ENCODE measurements around the gene PDXK.
A peak's percentile ranks its signal among the peaks of the same experiment; 100 is the strongest.

The PDXK gene

DNA sequence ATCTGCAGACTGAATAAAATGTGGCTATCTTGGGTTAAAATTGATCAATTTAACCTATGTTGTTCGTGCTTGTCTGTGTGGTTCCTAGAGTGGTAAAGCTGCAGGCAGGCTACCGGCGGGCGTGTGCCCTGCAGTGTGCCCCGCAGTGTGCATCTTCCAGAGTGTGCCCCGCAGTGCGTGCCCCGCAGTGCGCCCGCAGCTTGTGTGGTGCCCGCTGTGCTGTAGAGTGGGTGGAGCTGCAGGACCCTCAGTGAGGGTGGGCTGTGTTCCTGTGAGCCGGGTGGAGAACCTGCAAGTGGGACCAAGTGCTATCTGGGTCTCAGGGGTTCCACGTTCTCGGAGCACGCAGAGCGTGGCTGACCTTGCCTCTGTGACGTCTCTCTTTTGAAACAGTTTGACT lies 81.2 kb downstream of the PDXK start:
- no peak for DNase-seq (ENCODE audit: low spot score)
- H2BK12ac ChIP-seq (ENCODE audit: low read length), result no peak overlapping the region
- peaks cover 17% of the 10 kb centered on the region for H3K79me1 ChIP-seq (ENCODE audit: low read depth, low read length)
- no CpG with 5 or more reads among the region's 17 CpGs for WGBS, 2 donors (ENCODE audit: extremely low coverage in 2 of 2, insufficient read length in 2 of 2, insufficient replicate concordance in 1 of 2)
- no peak overlapping the region for H2BK5ac ChIP-seq (ENCODE audit: low read length)
- no peak overlapping the region for H3K9ac ChIP-seq (ENCODE audit: low read depth, low read length, poor library complexity)
- no peak overlapping the region for H3K4ac ChIP-seq (ENCODE audit: low read length)
- no peak overlapping the region for H4K91ac ChIP-seq (ENCODE audit: low read depth, low read length, poor library complexity)
- H3K23ac ChIP-seq (ENCODE audit: low read depth, low read length, poor library complexity), result no peak overlapping the region
- no peaks in the 10 kb centered on the region for H3K27me3 ChIP-seq (ENCODE audit: control insufficient read depth in 3 of 3, insufficient read depth in 3 of 3, low read depth in 1 of 3, low read length in 3 of 3)
- no peak overlapping the region for H2AFZ ChIP-seq (ENCODE audit: low read length)
- no peak overlapping the region for H2BK15ac ChIP-seq (ENCODE audit: low read length)
- H3K14ac ChIP-seq (ENCODE audit: low read length), result no peak overlapping the region
- no peak overlapping the region for H3K4me2 ChIP-seq (ENCODE audit: insufficient read depth, low read length, poor library complexity, severe bottlenecking)
- no peak overlapping the region for H3K4me3 ChIP-seq (ENCODE audit: low read length in 2 of 2)
- H3K18ac ChIP-seq (ENCODE audit: low read length), result no peak overlapping the region
- no peak overlapping the region for H2AK5ac ChIP-seq (ENCODE audit: low read depth, low read length)
- no peaks in the 10 kb centered on the region for H3K4me1 ChIP-seq (ENCODE audit: control insufficient read depth in 2 of 2, insufficient read depth in 1 of 2, low read depth in 1 of 2, low read length in 2 of 2)
- H3K36me3 ChIP-seq (replicated peaks in 1 of 2; ENCODE audit: control insufficient read depth in 2 of 2, insufficient read depth in 2 of 2, low read length in 2 of 2), result peaks cover 74 to 97% of the 10 kb centered on the region in 2 donors
- no peak overlapping the region for H4K8ac ChIP-seq (ENCODE audit: low read depth, low read length)
- H2BK120ac ChIP-seq (ENCODE audit: low read depth, low read length), result no peak overlapping the region
- H3K9me3 ChIP-seq (replicated peaks in 1 of 2; ENCODE audit: control insufficient read depth in 2 of 2, insufficient read depth in 1 of 2, low read depth in 1 of 2, low read length in 2 of 2), result peaks cover 0 to 2% of the 10 kb centered on the region in 2 donors
- H3K27ac ChIP-seq (replicated peaks; ENCODE audit: low read length), result no peak overlapping the region

DNA sequence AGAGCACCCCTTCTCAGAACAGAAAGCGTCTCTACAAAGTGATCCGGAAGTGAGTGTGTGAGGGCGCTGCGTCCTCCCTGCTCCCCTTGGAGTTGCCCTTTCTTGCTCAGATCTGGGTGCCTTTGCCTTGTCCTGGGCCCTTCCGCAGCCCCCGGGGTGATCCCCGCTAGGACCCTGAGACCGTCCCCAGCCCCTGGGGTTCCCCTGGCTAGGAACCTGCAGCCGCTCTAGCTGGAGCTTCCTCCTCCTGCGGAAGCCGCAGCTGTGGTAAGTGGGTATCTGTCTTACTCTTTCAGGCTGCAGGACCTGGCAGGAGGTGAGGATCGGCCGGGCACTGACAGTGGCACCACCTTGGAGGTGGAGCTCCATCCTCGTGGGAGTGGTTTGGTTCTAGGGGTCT lies 81.6 kb downstream of the PDXK start:
- peaks cover 73 to 96% of the 10 kb centered on the region in 2 donors for H3K36me3 ChIP-seq (replicated peaks in 1 of 2; ENCODE audit: control insufficient read depth in 2 of 2, insufficient read depth in 2 of 2, low read length in 2 of 2)
- no peak overlapping the region for H2BK120ac ChIP-seq (ENCODE audit: low read depth, low read length)

GRCh38 chr21:43801006-43801783 lies 82.3 kb downstream of the PDXK start:
- Histone ChIP-seq H2BK15ac (ENCODE audit: low read length) (no peak overlapping the region), H3K4me2 (ENCODE audit: insufficient read depth, low read length, poor library complexity, severe bottlenecking) (no peak overlapping the region), H3K9me3 (replicated peaks in 1 of 2; ENCODE audit: control insufficient read depth in 2 of 2, insufficient read depth in 1 of 2, low read depth in 1 of 2, low read length in 2 of 2) (peaks cover 0 to 4% of the 10 kb centered on the region in 2 donors), H3K23ac (ENCODE audit: low read depth, low read length, poor library complexity) (no peak overlapping the region), H4K8ac (ENCODE audit: low read depth, low read length) (no peak overlapping the region), H3K14ac (ENCODE audit: low read length) (no peak overlapping the region), H3K79me1 (ENCODE audit: low read depth, low read length) (peaks cover 17% of the 10 kb centered on the region), H3K18ac (ENCODE audit: low read length) (no peak overlapping the region), H4K91ac (ENCODE audit: low read depth, low read length, poor library complexity) (no peak overlapping the region), H2BK120ac (ENCODE audit: low read depth, low read length) (no peak overlapping the region), H2AFZ (ENCODE audit: low read length) (no peak overlapping the region), H2BK5ac (ENCODE audit: low read length) (no peak overlapping the region), H3K9ac (ENCODE audit: low read depth, low read length, poor library complexity) (no peak overlapping the region), H3K4me3 (ENCODE audit: low read length in 2 of 2) (no peak overlapping the region), H2BK12ac (ENCODE audit: low read length) (no peak overlapping the region), H3K36me3 (replicated peaks in 1 of 2; ENCODE audit: control insufficient read depth in 2 of 2, insufficient read depth in 2 of 2, low read length in 2 of 2) (peaks cover 76 to 96% of the 10 kb centered on the region in 2 donors), H3K4me1 (ENCODE audit: control insufficient read depth in 2 of 2, insufficient read depth in 1 of 2, low read depth in 1 of 2, low read length in 2 of 2) (no peaks in the 10 kb centered on the region), H3K27me3 (ENCODE audit: control insufficient read depth in 3 of 3, insufficient read depth in 3 of 3, low read depth in 1 of 3, low read length in 3 of 3) (no peaks in the 10 kb centered on the region), H3K27ac (replicated peaks; ENCODE audit: low read length) (no peak overlapping the region), H2AK5ac (ENCODE audit: low read depth, low read length) (no peak overlapping the region), H3K4ac (ENCODE audit: low read length) (no peak overlapping the region)
- DNase-seq (ENCODE audit: low spot score), result no peak
- WGBS, 2 donors (ENCODE audit: extremely low coverage in 2 of 2, insufficient read length in 2 of 2, insufficient replicate concordance in 1 of 2), result no CpG with 5 or more reads among the region's 42 CpGs

More for the DNA sequence above, 81.6 kb downstream of the PDXK start:
- Histone ChIP-seq H2AK5ac (ENCODE audit: low read depth, low read length) (no peak overlapping the region), H4K8ac (ENCODE audit: low read depth, low read length) (no peak overlapping the region), H3K27me3 (ENCODE audit: control insufficient read depth in 3 of 3, insufficient read depth in 3 of 3, low read depth in 1 of 3, low read length in 3 of 3) (no peaks in the 10 kb centered on the region), H3K4ac (ENCODE audit: low read length) (no peak overlapping the region), H3K23ac (ENCODE audit: low read depth, low read length, poor library complexity) (no peak overlapping the region), H3K9ac (ENCODE audit: low read depth, low read length, poor library complexity) (no peak overlapping the region), H2BK5ac (ENCODE audit: low read length) (no peak overlapping the region), H3K79me1 (ENCODE audit: low read depth, low read length) (peaks cover 17% of the 10 kb centered on the region), H3K9me3 (replicated peaks in 1 of 2; ENCODE audit: control insufficient read depth in 2 of 2, insufficient read depth in 1 of 2, low read depth in 1 of 2, low read length in 2 of 2) (peaks cover 0 to 2% of the 10 kb centered on the region in 2 donors), H3K4me1 (ENCODE audit: control insufficient read depth in 2 of 2, insufficient read depth in 1 of 2, low read depth in 1 of 2, low read length in 2 of 2) (no peaks in the 10 kb centered on the region), H2AFZ (ENCODE audit: low read length) (no peak overlapping the region), H4K91ac (ENCODE audit: low read depth, low read length, poor library complexity) (no peak overlapping the region), H3K4me2 (ENCODE audit: insufficient read depth, low read length, poor library complexity, severe bottlenecking) (no peak overlapping the region), H3K27ac (replicated peaks; ENCODE audit: low read length) (no peak overlapping the region), H3K14ac (ENCODE audit: low read length) (no peak overlapping the region), H3K4me3 (ENCODE audit: low read length in 2 of 2) (no peak overlapping the region), H2BK15ac (ENCODE audit: low read length) (no peak overlapping the region), H2BK12ac (ENCODE audit: low read length) (no peak overlapping the region), H3K18ac (ENCODE audit: low read length) (no peak overlapping the region)
- no peak for DNase-seq (ENCODE audit: low spot score)
- WGBS, 2 donors (ENCODE audit: extremely low coverage in 2 of 2, insufficient read length in 2 of 2, insufficient replicate concordance in 1 of 2), result no CpG with 5 or more reads among the region's 14 CpGs

GRCh38 chr21:43802713-43803313 lies 83.9 kb downstream of the PDXK start:
- no peak overlapping the region for H2BK5ac ChIP-seq (ENCODE audit: low read length)
- H3K4ac ChIP-seq (ENCODE audit: low read length), result no peak overlapping the region
- H3K14ac ChIP-seq (ENCODE audit: low read length), result peak overlapping the region; percentile 82
- H2BK120ac ChIP-seq (ENCODE audit: low read depth, low read length), result no peak overlapping the region
- H3K23ac ChIP-seq (ENCODE audit: low read depth, low read length, poor library complexity), result peak overlapping the region; percentile 48
- no peak for DNase-seq (ENCODE audit: low spot score)
- peak overlapping the region; percentile 70 for H3K9ac ChIP-seq (ENCODE audit: low read depth, low read length, poor library complexity)
- H3K18ac ChIP-seq (ENCODE audit: low read length), result no peak overlapping the region
- peaks cover 60 to 81% of the 10 kb centered on the region in 2 donors for H3K36me3 ChIP-seq (replicated peaks in 1 of 2; ENCODE audit: control insufficient read depth in 2 of 2, insufficient read depth in 2 of 2, low read length in 2 of 2)
- peak overlapping the region in 1 of 2 donors; percentile 17 for H3K4me3 ChIP-seq (ENCODE audit: low read length in 2 of 2)
- no peak overlapping the region for H2BK15ac ChIP-seq (ENCODE audit: low read length)
- peaks cover 0 to 2% of the 10 kb centered on the region in 2 donors for H3K9me3 ChIP-seq (replicated peaks in 1 of 2; ENCODE audit: control insufficient read depth in 2 of 2, insufficient read depth in 1 of 2, low read depth in 1 of 2, low read length in 2 of 2)
- H2AFZ ChIP-seq (ENCODE audit: low read length), result no peak overlapping the region
- peaks cover 11% of the 10 kb centered on the region for H3K79me1 ChIP-seq (ENCODE audit: low read depth, low read length)
- WGBS, 2 donors (ENCODE audit: extremely low coverage in 2 of 2, insufficient read length in 2 of 2, insufficient replicate concordance in 1 of 2), result no CpG with 5 or more reads among the region's 14 CpGs
- H2AK5ac ChIP-seq (ENCODE audit: low read depth, low read length), result no peak overlapping the region
- H3K4me2 ChIP-seq (ENCODE audit: insufficient read depth, low read length, poor library complexity, severe bottlenecking), result no peak overlapping the region
- no peak overlapping the region for H3K27ac ChIP-seq (replicated peaks; ENCODE audit: low read length)
- H2BK12ac ChIP-seq (ENCODE audit: low read length), result no peak overlapping the region
- no peak overlapping the region for H4K91ac ChIP-seq (ENCODE audit: low read depth, low read length, poor library complexity)
- no peaks in the 10 kb centered on the region for H3K4me1 ChIP-seq (ENCODE audit: control insufficient read depth in 2 of 2, insufficient read depth in 1 of 2, low read depth in 1 of 2, low read length in 2 of 2)
- H3K27me3 ChIP-seq (ENCODE audit: control insufficient read depth in 3 of 3, insufficient read depth in 3 of 3, low read depth in 1 of 3, low read length in 3 of 3), result no peaks in the 10 kb centered on the region
- no peak overlapping the region for H4K8ac ChIP-seq (ENCODE audit: low read depth, low read length)
